Lung (tissue), 12 donors: ENCODE results near the gene TMA7B. TPM values are rescaled to one million over a fixed set of nuclear protein-coding genes. Genes with fewer than 3 reads are reported as not detected.

Source experiments
- ATAC-seq: fragments of 200-7000 bp; cut with Tn5 transposase; one replicate; pipeline ENCODE4 v1.9.1; 2020; ENCODE audit warnings: moderate number of reproducible peaks; ENCODE audit not compliant: insufficient read depth, low FRiP score
- DNase-seq, 3 donors: peaks; one replicate each; pipeline ENCODE4 v3.0.0-alpha.2; 2013 to 2017
- H3K27ac ChIP-seq, 2 donors: one replicate each; pipeline ENCODE4 v1.5.1; 2013; ENCODE audit warnings: mild to moderate bottlenecking in 2 of 2, moderate library complexity in 2 of 2, control low read depth in 1 of 2, inconsistent platforms in 1 of 2, low read depth in 1 of 2, low read length in 1 of 2
- H3K27me3 ChIP-seq, 3 donors: one replicate each; pipeline ENCODE4 v1.5.1; 2013; ENCODE audit warnings: low read length in 2 of 3; ENCODE audit not compliant: control insufficient read depth in 3 of 3, insufficient read depth in 3 of 3
- H3K36me3 ChIP-seq, 4 donors: one replicate each; pipeline ENCODE4 v1.5.1; 2013; ENCODE audit warnings: low read length in 4 of 4, mild to moderate bottlenecking in 1 of 4, moderate library complexity in 1 of 4; ENCODE audit not compliant: control insufficient read depth in 4 of 4, insufficient read depth in 4 of 4
- H3K4me1 ChIP-seq, 5 donors: one replicate each; pipeline ENCODE4 v1.5.1; 2013; ENCODE audit warnings: low read length in 5 of 5, mild to moderate bottlenecking in 2 of 5, moderate library complexity in 1 of 5; ENCODE audit not compliant: control insufficient read depth in 5 of 5, insufficient read depth in 5 of 5
- H3K4me3 ChIP-seq: one replicate; pipeline ENCODE4 v1.5.1; 2013; ENCODE audit warnings: mild to moderate bottlenecking, control low read depth, moderate library complexity
- H3K9ac ChIP-seq, 2 donors: one replicate each; pipeline ENCODE4 v1.5.1; 2013; ENCODE audit warnings: low read length in 2 of 2, control low read depth in 1 of 2; ENCODE audit not compliant: insufficient read depth in 1 of 2
- H3K9me3 ChIP-seq, 4 donors: one replicate each; pipeline ENCODE4 v1.5.1; 2013; ENCODE audit warnings: low read length in 3 of 4, mild to moderate bottlenecking in 1 of 4, moderate library complexity in 1 of 4; ENCODE audit not compliant: control insufficient read depth in 4 of 4, insufficient read depth in 3 of 4
- WGBS, 2 donors: extraction: QIAGEN DNeasy Blood & Tissue Kit; methylation state at CpG; one replicate each; pipeline ENCODE4 v1.1.7; 2013; 5-methylcytosine and 5-hydroxymethylcytosine counted together
- polyA plus RNA-seq, 2 donors: library from polyadenylated mRNA; stranded (reverse); fragments of 200-250 nt; gene quantifications; one replicate each; pipeline ENCODE4 v1.2.1, GENCODE V29; 2013
- total RNA-seq, 2 donors: library from RNA; depleted of rRNA in 1 of 2; stranded (reverse); fragments of >200 nt in 1 of 2; gene quantifications; one replicate each; pipeline ENCODE4 v1.2.1, GENCODE V29; 2014 to 2021
- TF ChIP-seq, protein P1 (sequence below): IDR thresholded peaks from 2 replicates; pipeline ENCODE4 v1.5.1; 2012; ENCODE audit warnings: mild to moderate bottlenecking; ENCODE audit errors: control extremely low read depth, extremely low read depth
- donor health status: control.
- donor health status: control.
- donor health status: Bipolar disorder and iron deficiency.
- donor health status: healthy.
- donor health status: DM: yes; HTN: yes; CAD: no.

Gene TMA7B
- total and polyA plus RNA-seq, 4 donors, result 0.31 to 0.57 (median 0.38) TPM

DNA sequence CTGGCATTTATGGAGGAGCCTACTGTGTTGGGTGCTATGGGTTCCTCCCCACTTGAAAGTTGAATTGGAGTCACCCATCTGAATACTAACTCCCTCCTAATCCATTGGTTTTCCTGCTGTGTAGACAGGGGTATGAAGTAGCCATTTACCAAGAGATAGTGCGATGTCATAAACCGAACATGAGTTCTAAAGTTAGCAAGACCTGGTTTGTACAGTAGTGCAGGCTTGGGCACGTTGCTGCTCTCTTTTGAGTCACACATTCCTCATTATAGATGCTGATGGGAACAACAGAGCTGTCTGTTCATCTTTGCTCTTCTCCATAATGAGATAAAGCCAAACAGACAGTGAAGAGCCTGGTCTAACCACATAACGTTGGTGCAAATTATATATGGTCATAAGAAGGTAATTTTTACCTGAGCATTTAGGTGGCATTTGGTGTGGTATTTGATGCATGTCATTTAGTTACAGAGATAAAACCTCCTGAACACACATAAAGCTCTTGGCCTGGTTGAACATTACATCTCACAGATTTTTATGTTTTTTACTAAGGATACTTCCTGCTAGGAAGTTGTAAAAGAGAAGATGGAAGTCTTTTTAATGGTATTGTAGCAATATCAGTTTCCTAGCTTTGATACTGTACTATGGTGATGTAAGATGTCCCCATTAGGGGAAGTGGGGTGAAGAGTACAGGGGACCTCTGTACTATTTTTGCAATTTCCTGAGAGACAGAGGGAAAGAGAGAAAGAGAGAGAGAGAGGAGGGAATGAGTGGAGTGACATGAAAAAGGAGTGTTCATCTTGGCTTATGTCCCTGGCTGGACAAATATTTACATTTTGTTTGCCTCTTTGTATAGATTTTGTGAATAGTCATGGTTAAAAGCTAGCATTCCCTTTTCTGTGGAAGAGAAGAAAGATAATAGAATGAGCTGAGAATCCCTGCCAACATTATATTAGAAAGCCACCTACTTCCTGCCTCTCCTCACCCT lies 31.4 kb upstream of the TMA7B start:
- DNase-seq, result peak in 2 of 3 donors; percentile 67 to 84

DNA sequence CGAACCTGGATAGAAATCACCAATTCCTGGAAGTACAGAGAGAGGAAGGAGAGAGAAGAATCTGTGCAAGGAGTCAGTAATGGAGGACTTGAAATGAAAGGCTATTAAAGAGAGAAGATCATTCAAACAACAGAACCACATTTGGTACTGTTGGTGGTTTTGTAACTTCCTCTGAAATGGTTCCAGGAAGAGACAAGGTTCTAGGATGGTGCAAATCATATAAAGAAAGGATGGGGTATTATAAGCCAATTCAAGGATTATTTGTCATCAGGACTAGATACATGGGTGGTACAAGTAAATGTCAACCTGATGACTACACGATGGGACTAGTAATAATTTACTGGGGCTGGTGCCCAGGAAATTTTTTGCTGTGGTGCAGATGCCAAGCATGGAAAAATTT lies 28.9 kb upstream of the TMA7B start:
- DNase-seq (no peak), ATAC-seq (no peak)
- no peak overlapping the region for H3K9ac ChIP-seq
- 68 to 76% methylated on average over 2 of the region's 2 CpGs for WGBS, 2 donors
- no peaks in the 10 kb centered on the region for H3K9me3 ChIP-seq
- TF ChIP-seq, protein P1, sequence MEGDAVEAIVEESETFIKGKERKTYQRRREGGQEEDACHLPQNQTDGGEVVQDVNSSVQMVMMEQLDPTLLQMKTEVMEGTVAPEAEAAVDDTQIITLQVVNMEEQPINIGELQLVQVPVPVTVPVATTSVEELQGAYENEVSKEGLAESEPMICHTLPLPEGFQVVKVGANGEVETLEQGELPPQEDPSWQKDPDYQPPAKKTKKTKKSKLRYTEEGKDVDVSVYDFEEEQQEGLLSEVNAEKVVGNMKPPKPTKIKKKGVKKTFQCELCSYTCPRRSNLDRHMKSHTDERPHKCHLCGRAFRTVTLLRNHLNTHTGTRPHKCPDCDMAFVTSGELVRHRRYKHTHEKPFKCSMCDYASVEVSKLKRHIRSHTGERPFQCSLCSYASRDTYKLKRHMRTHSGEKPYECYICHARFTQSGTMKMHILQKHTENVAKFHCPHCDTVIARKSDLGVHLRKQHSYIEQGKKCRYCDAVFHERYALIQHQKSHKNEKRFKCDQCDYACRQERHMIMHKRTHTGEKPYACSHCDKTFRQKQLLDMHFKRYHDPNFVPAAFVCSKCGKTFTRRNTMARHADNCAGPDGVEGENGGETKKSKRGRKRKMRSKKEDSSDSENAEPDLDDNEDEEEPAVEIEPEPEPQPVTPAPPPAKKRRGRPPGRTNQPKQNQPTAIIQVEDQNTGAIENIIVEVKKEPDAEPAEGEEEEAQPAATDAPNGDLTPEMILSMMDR, result no peak
- H3K27me3 ChIP-seq, result peaks cover 0 to 39% (median 4%) of the 10 kb centered on the region in 3 donors
- H3K4me1 ChIP-seq, result peaks cover 0 to 34% (median 4%) of the 10 kb centered on the region in 5 donors
- no peaks in the 10 kb centered on the region for H3K36me3 ChIP-seq
- H3K4me3 ChIP-seq, result no peak overlapping the region
- no peak overlapping the region for H3K27ac ChIP-seq

More for the DNA sequence above, 31.4 kb upstream of the TMA7B start:
- TF ChIP-seq, protein P1, result no peak
- Histone ChIP-seq H3K27ac (no peak overlapping the region), H3K9me3 (no peaks in the 10 kb centered on the region), H3K36me3 (no peaks in the 10 kb centered on the region), H3K4me1 (peaks cover 0 to 51% (median 5%) of the 10 kb centered on the region in 5 donors), H3K4me3 (no peak overlapping the region), H3K27me3 (peaks cover 0 to 29% (median 4%) of the 10 kb centered on the region in 3 donors), H3K9ac (no peak overlapping the region)
- ATAC-seq, result no peak
- WGBS, 2 donors, result 72 to 75% methylated on average over 4 of the region's 4 CpGs

DNA sequence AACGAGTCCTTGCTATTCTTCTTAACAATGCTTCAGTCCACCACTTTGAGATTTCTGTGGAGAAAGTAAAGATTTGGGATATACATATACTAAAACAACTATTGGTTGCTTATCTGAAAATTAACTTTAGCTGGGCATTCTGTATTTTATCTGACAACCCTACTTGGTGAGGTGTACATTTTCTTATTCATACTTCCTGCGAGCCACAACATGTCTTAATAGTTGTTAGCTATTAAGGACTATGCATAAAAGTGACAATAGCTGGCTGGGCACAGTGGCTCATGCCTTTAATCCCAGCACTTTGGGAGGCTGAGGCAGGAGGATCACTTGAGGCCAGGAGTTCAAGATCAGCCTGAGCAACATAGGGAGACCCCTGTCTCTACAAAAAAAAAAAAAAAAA lies 28.0 kb upstream of the TMA7B start:
- Histone ChIP-seq H3K9ac (no peak overlapping the region), H3K27me3 (peaks cover 0 to 42% (median 10%) of the 10 kb centered on the region in 3 donors), H3K27ac (no peak overlapping the region), H3K36me3 (no peaks in the 10 kb centered on the region), H3K9me3 (no peaks in the 10 kb centered on the region), H3K4me3 (no peak overlapping the region), H3K4me1 (peaks cover 0 to 25% (median 0%) of the 10 kb centered on the region in 5 donors)
- TF ChIP-seq, protein P1, result no peak
- ATAC-seq, result no peak
- DNase-seq, result no peak
- 63 to 86% methylated on average over 2 of the region's 2 CpGs for WGBS, 2 donors
